WTC11 (cell line): ENCODE results near the gene EPHA6. TPM values are rescaled to one million over a fixed set of nuclear protein-coding genes. Genes with fewer than 3 reads are reported as not detected.

ENCODE experiments used
- ATAC-seq: fragments of 200-7000 bp; cut with Tn5 transposase; 2 replicates; pipeline ENCODE4 v1.10.0; 2021; ENCODE audit warnings: mild to moderate bottlenecking, moderate library complexity
- CTCF ChIA-PET: fragments of 300-600 bp; sonication (Branson Sonifier 250); formaldehyde crosslinking; loops from one replicate; lab custom pipeline; 2021; ENCODE audit warnings: antibody characterized with exemption; lab: Charles Lee
- POLR2A ChIA-PET: fragments of 350-600 bp; sonication (Branson Sonifier 250); formaldehyde crosslinking; loops from one replicate; lab custom pipeline; 2021; ENCODE audit warnings: antibody characterized with exemption; lab: Charles Lee
- DNase-seq: peaks from one replicate; pipeline ENCODE4 v3.0.0; 2021; ENCODE audit warnings: low spot score
- H3K27ac Mint-ChIP-seq: 2 replicates; pipeline ENCODE4 v1.8.0; 2021; ENCODE audit warnings: mixed read lengths
- H3K27me3 Mint-ChIP-seq: 2 replicates; pipeline ENCODE4 v1.8.0; 2021; ENCODE audit warnings: low read depth, mild to moderate bottlenecking, moderate library complexity, mixed read lengths
- H3K36me3 Mint-ChIP-seq: 2 replicates; pipeline ENCODE4 v1.8.0; 2021; ENCODE audit warnings: mixed read lengths
- H3K4me1 Mint-ChIP-seq: 2 replicates; pipeline ENCODE4 v1.8.0; 2022; ENCODE audit warnings: mixed read lengths
- H3K4me3 Mint-ChIP-seq: 2 replicates; pipeline ENCODE4 v1.8.0; 2021; ENCODE audit warnings: mild to moderate bottlenecking, moderate library complexity, mixed read lengths
- H3K9me3 Mint-ChIP-seq: 2 replicates; pipeline ENCODE4 v1.8.0; 2021; ENCODE audit warnings: mixed read lengths
- ATF3 ChIP-seq: sonication (generic); formaldehyde crosslinking; conservative IDR thresholded peaks from 2 replicates; pipeline ENCODE4 v1.8.1; 2022; ENCODE audit warnings: mild to moderate bottlenecking, missing genetic modification reagents
- CBFB ChIP-seq: sonication (generic); formaldehyde crosslinking; IDR thresholded peaks from 2 replicates; pipeline ENCODE4 v1.8.1; 2022; ENCODE audit warnings: mild to moderate bottlenecking, low read depth, missing genetic modification reagents
- CREM ChIP-seq: sonication (generic); formaldehyde crosslinking; IDR thresholded peaks from 2 replicates; pipeline ENCODE4 v1.8.1; 2022; ENCODE audit warnings: mild to moderate bottlenecking, missing genetic modification reagents, moderate library complexity
- CTCF ChIP-seq: fragments of 200-600 bp; IDR thresholded peaks from 2 replicates; pipeline ENCODE4 v1.8.0; 2022; ENCODE audit warnings: antibody characterized with exemption
- ELF4 ChIP-seq: sonication (generic); formaldehyde crosslinking; IDR thresholded peaks from 2 replicates; pipeline ENCODE4 v1.8.1; 2022; ENCODE audit warnings: low read depth, mild to moderate bottlenecking, moderate library complexity, missing genetic modification reagents
- ERG ChIP-seq: fragments of 250-450 bp; sonication (Bioruptor Pico); IDR thresholded peaks from 2 replicates; pipeline ENCODE4 v1.8.0; 2021; ENCODE audit warnings: mild to moderate bottlenecking
- FOXJ3 ChIP-seq: sonication (generic); formaldehyde crosslinking; IDR thresholded peaks from 2 replicates; pipeline ENCODE4 v1.9.0; 2021; ENCODE audit warnings: missing genetic modification reagents, mild to moderate bottlenecking, borderline replicate concordance
- GRHL2 ChIP-seq: fragments of 250-450 bp; sonication (Bioruptor Pico); IDR thresholded peaks from 2 replicates; pipeline ENCODE4 v1.8.0; 2022; ENCODE audit warnings: mild to moderate bottlenecking, moderate library complexity; ENCODE audit not compliant: insufficient replicate concordance, severe bottlenecking
- HMGXB4 ChIP-seq: sonication (generic); formaldehyde crosslinking; IDR thresholded peaks from 2 replicates; pipeline ENCODE4 v1.8.1; 2023; ENCODE audit warnings: mild to moderate bottlenecking, moderate library complexity, missing genetic modification reagents
- IRF1 ChIP-seq: sonication (generic); formaldehyde crosslinking; IDR thresholded peaks from 2 replicates; pipeline ENCODE4 v1.8.0; 2023; ENCODE audit warnings: missing genetic modification reagents
- SOX15 ChIP-seq: fragments of 250-450 bp; sonication (Bioruptor Pico); IDR thresholded peaks from 2 replicates; pipeline ENCODE4 v1.9.0; 2021; ENCODE audit warnings: mild to moderate bottlenecking
- SP1 ChIP-seq: sonication (generic); formaldehyde crosslinking; conservative IDR thresholded peaks from 2 replicates; pipeline ENCODE4 v1.8.1; 2022; ENCODE audit warnings: missing genetic modification reagents
- STAT6 ChIP-seq: sonication (generic); formaldehyde crosslinking; conservative IDR thresholded peaks from 2 replicates; pipeline ENCODE4 v1.8.1; 2023; ENCODE audit warnings: mild to moderate bottlenecking, low read depth, missing genetic modification reagents, moderate library complexity
- TEAD1 ChIP-seq: sonication (generic); formaldehyde crosslinking; IDR thresholded peaks from 2 replicates; pipeline ENCODE4 v1.8.0; 2022; ENCODE audit warnings: mild to moderate bottlenecking, missing genetic modification reagents
- TP53 ChIP-seq: sonication (generic); formaldehyde crosslinking; IDR thresholded peaks from 2 replicates; pipeline ENCODE4 v1.8.1; 2023; ENCODE audit warnings: mild to moderate bottlenecking, missing genetic modification reagents
- ZNF121 ChIP-seq: sonication (generic); formaldehyde crosslinking; IDR thresholded peaks from 2 replicates; pipeline ENCODE4 v1.8.0; 2023; ENCODE audit warnings: missing genetic modification reagents
- ZNF232 ChIP-seq: sonication (generic); formaldehyde crosslinking; IDR thresholded peaks from 2 replicates; pipeline ENCODE4 v1.8.0; 2022; ENCODE audit warnings: mild to moderate bottlenecking, missing genetic modification reagents
- ZNF263 ChIP-seq: sonication (generic); formaldehyde crosslinking; IDR thresholded peaks from 2 replicates; pipeline ENCODE4 v1.8.1; 2022; ENCODE audit warnings: low read depth, mild to moderate bottlenecking, moderate library complexity, missing genetic modification reagents
- ZNF281 ChIP-seq: sonication (generic); formaldehyde crosslinking; IDR thresholded peaks from 2 replicates; pipeline ENCODE4 v1.8.0; 2023; ENCODE audit warnings: mild to moderate bottlenecking, missing genetic modification reagents
- ZNF425 ChIP-seq: fragments of 250-450 bp; sonication (Bioruptor Pico); conservative IDR thresholded peaks from 2 replicates; pipeline ENCODE4 v1.9.0; 2021; ENCODE audit warnings: mild to moderate bottlenecking
- total RNA-seq: library from RNA; stranded (reverse); gene quantifications from 3 replicates; pipeline ENCODE4 v1.2.3, GENCODE V29; 2021

The EPHA6 gene
- total RNA-seq, 1 experiment from 2014 or later = 2.1 TPM

- POLR2A ChIA-PET = no interaction called here
- no peak for ATAC-seq
- no peak overlapping the region for H3K4me3 Mint-ChIP-seq
- no peaks in the 10 kb centered on the region for H3K36me3 Mint-ChIP-seq
- 0 out of 2 replicates have a peak, but pooled peaks cover 3% of the 10 kb centered on the region for H3K9me3 Mint-ChIP-seq
- no peak overlapping the region for H3K27ac Mint-ChIP-seq
- TF ChIP-seq CREM (CRISPR knock-in tag) (no peak), ZNF281 (CRISPR knock-in tag) (no peak), ATF3 (CRISPR knock-in tag) (no peak), TP53 (no peak), CTCF (no peak)
- CTCF ChIA-PET = no interaction called here
- H3K27me3 Mint-ChIP-seq = no peaks in the 10 kb centered on the region
- peaks cover 6% of the 10 kb centered on the region for H3K4me1 Mint-ChIP-seq
- DNase-seq = no peak
These were observed 85.6 kb downstream of the EPHA6 start for GRCh38 chr3:96900031-96900430.

- Mint-ChIP-seq H3K4me1 (peaks cover 6% of the 10 kb centered on the region), H3K36me3 (no peaks in the 10 kb centered on the region), H3K27ac (peak overlapping the region; percentile 28; the same call in 1 of the 2 replicates), H3K9me3 (0 out of 2 replicates have a peak, but pooled peaks cover 3% of the 10 kb centered on the region), H3K4me3 (no peak overlapping the region), H3K27me3 (no peaks in the 10 kb centered on the region)
- ATAC-seq = no peak
- no peak for DNase-seq
- POLR2A ChIA-PET = no interaction called here
- CTCF ChIA-PET = no interaction called here
- no peak for TF ChIP-seq TEAD1 (CRISPR knock-in tag)
- no peak for TF ChIP-seq ZNF121 (CRISPR knock-in tag)
- TF ChIP-seq CBFB (CRISPR knock-in tag) = no peak
- no peak for TF ChIP-seq ZNF232 (CRISPR knock-in tag)
- TF ChIP-seq SOX15 (CRISPR knock-in tag) = no peak
- TF ChIP-seq HMGXB4 (CRISPR knock-in tag) = no peak
- no peak for TF ChIP-seq IRF1
- no peak for TF ChIP-seq ATF3 (CRISPR knock-in tag)
- TF ChIP-seq GRHL2 (CRISPR knock-in tag) = no peak
- TF ChIP-seq FOXJ3 = no peak
- TF ChIP-seq STAT6 (CRISPR knock-in tag) = no peak
- no peak for TF ChIP-seq ZNF425 (CRISPR knock-in tag)
- TF ChIP-seq ELF4 (CRISPR knock-in tag) = no peak
- no peak for TF ChIP-seq SP1 (CRISPR knock-in tag)
- TF ChIP-seq ZNF263 (CRISPR knock-in tag) = no peak
- no peak for TF ChIP-seq ERG
These were observed 86.2 kb downstream of the EPHA6 start for GRCh38 chr3:96900566-96900965.
